Epidermal melanocyte (primary cell): ENCODE data around the gene ZKSCAN3.
"Not testable (repeated sequence)": the region's sequence is repeated elsewhere in the genome, so short reads cannot be mapped to it uniquely, and the experiment has no call there.

Experiments
- DNase-seq: peaks from one replicate; pipeline ENCODE4 v3.0.0; 2011; ENCODE audit warnings: low spot score; ENCODE audit not compliant: insufficient read length

The ZKSCAN3 gene

DNA sequence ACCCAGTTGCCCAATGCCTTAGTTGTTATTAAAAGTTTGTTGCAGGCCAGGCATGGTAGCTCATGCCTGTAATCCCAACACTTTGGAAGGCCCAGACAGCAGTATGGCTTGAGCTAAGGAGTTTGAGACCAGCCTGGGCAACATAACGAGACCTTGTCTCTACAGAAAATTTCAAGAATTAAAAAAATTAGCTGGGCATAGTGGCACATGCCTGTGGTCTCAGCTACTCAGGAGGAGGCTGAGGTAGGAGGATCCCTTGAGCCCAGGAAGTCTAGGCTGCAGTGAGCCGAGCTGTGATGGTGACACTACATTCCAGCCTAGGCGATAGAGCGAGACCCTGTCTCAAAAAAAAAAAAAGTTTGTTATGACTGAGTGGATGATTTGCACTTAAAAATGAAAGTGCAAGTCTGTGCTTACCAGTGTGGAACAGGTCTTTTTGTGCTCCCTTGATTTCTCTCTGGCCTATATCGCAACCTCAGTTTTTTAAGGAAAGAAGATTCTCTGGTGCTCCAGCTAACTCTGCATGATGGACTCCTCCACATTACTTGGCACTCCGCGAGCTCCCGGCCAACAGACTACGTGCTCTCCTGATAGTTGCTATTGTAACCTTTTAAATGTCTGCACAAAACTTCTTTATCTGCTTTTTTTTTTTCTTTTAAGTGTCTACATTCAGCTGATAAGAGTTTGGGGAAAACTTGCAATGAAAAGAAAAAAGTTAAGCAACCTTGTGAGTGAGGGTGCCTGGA is 22.1 kb downstream of the ZKSCAN3 start:
- DNase-seq: no peak

DNA sequence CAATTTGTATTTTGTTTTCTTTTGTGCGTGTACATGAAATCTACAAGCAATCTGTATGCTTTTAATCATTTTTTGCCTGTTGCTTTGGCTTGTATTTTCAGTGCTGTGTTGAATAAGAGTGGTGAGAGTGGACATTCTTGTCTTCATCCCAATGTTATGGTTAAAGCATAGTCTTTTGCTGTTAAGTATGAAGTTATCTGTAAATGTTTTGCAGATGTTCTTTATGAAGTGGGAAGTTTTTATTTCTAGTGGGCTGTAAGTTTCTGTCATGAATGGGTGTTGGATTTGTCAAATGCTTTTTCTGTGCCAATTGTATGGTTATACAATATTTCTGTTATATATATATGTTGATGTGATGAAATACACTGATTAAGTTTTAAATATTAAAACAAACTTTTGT is 24.2 kb downstream of the ZKSCAN3 start:
- DNase-seq: no peak

DNA sequence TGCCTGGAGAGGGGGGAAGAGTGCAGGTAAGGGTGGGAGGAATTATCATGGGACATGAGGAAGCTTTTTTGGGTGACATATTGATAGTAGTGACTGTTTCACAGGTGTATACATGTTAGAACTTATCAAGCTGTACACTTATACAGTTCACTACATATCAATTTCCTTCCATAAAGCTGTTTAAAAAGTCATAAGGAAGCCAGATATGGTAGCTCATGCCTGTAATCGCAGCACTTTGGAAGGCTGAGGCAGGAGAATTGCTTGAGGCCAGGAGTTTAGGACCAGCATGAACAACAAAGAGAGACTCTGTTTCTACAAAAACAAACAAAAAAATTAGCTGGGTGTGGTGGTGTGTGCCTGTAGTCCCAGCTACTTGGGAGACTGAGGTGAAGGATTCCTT is 28.1 kb downstream of the ZKSCAN3 start:
- DNase-seq: no peak

DNA sequence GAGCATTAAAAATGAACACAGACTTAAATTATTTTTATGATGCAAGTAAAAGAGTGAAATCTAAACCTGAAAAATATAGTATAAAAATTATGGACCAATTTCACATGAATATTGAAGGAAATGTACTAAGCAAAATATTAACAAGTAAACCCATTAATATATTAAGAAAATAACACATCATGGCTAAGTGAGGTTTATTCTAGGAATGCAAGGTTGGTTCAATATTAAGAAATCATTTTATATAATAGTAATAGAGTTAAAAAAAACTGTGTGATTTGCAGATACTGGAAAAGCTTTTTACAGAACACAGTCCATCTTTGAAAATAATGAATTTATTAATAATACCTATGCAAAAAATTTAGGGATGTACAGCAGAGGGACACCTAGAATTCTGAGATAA is 28.9 kb downstream of the ZKSCAN3 start:
- no peak for DNase-seq

DNA sequence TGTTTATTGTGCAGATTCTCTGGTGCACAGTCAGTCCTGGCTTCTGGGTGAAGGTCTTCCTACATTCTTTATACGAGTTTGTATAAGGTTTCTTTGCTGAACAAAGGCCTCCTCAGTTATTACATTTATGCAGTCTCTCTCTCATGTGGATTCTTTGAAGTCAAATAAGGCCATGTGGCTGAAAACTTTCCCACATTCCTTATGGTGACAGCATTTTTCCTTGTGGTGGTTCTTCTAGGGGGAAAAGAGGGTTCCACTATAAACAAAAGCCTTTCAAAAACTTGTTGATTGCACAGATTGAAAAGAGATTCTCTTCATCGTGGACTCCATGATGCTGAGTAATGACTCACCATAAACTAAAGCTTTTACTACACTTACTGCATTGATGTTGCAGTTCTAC is 30.6 kb downstream of the ZKSCAN3 start:
- no peak for DNase-seq

DNA sequence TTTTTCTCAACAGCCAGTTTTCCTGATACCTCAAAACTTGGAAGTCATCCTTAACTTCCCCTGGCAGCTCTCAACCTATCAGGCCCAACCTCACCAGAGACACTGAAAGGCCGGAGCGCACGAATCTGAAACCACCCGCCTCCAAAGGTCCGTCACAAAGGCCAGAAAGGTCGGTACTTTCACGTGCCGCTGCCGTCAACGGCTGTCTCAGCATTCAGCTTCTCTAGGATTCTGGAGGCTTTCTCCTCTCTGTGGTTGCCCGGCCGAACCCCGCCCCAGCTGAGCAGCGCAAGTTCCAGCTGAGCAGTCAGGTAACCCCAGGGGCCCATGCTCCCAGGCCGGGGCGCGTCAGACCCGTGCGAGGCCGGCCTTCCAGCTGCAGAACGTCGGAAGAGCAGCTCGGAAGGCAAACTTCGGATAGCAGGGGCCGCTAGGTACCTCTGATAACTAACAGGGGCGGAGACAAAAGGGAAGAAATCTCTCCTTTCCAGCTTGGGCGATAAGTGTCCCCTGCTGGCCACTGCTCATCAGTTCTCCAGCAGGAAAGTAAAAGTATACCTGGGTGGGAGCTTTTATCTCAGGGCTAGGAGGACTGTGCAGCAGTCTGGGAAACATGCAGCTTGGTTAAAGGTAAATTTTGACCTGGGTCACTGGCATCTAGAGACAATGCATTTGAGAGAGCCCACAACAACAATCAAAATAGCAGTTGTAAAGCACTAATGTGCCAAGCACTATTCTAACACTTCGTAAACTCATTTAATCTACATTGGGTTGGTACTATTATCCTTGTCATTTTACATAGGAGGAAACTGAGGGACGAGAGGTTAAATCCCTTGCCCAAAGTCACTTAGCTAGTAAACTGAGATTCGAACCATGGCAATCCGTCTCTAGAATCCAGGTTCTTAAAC is 33.7 kb downstream of the ZKSCAN3 start:
- DNase-seq: peak; percentile 33

DNA sequence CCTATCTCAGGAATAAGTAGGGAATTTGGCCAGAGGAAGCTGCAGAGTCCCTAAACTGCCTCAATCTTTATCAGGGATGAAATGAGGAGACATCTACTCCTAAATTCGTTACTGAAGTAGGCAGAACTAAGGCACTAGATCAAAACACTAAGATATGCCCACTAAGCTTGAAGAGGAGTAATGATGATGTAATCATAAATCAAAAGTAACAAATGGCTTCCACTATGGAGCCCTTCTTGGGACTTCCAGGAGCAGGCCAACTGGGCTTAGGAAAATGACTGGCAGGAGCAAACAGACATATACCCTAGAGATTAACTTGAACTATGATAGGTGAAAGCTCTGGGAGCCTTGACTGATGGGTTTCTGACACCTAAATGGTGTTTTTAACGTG is 34.4 kb downstream of the ZKSCAN3 start:
- DNase-seq: no peak

DNA sequence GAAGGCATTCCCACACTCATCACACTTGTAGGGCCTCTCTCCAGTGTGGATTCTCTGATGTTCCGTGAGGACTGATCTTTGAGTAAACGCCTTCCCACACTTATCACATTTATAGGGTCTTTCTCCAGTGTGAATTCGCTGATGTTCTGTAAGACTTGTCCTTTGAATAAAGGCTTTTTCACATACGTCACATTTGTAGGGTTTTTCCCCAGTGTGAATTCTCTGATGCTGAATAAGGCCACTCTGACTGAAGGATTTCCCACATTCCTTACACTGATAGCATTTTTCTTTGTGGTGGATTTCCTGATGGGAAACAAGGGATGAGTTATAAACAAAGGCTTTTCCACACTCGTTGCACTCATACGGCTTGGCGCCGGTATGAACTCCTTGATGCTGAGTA is 40.9 kb downstream of the ZKSCAN3 start:
- no peak for DNase-seq

DNA sequence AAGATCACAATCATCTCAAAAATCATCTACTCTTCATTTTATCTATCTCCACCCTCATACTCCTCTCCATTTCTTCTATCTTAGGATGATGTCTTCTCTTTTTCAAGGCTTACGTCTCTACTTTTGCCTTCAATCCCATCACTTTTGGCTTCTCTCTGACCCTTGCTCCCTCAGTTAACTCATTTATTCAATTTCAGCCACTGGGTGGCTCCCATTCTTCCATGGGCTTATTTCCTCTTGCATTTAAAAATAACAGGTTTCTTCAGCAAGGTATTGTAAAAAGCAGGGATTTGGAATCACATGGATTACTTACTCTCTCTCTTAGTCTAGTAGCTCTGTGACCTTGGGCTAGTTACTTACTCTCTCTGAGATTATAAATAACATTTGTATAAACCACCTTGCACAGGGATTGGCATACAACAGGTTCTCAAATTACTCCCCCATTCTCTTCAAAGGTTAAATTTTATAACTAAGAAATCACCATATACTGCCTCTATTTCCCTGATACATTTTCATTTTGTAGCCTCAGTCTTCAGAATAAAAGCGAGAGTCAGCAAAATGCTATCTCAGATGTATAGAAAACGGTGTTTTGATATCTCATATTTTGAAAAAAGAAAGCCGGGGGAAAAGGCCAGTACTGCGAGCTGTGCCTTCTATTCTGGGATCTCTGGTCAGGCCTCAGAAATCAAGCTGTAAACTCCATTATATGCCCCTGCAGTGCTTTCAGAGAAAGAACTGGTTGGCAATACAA is 44.3 kb downstream of the ZKSCAN3 start:
- DNase-seq: no peak

DNA sequence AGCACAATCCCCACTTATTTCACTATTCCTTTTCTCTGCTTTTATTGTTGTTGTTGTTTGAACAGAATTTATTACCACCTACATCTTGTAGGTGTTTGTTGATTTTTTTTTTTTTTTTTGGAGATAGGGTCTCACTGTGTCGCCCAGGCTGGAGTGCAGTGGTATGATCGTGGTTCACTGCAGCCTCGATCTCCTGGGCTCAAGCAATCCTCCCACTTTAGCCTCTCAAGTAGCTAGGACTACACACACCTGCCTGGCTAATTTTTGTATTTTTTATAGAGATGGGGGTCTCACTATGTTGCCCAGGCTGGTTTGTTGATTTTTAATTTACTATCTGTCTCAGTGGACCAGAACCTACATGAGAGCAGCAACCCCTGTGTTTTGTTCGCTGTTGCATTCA is 46.2 kb downstream of the ZKSCAN3 start:
- no peak for DNase-seq

DNA sequence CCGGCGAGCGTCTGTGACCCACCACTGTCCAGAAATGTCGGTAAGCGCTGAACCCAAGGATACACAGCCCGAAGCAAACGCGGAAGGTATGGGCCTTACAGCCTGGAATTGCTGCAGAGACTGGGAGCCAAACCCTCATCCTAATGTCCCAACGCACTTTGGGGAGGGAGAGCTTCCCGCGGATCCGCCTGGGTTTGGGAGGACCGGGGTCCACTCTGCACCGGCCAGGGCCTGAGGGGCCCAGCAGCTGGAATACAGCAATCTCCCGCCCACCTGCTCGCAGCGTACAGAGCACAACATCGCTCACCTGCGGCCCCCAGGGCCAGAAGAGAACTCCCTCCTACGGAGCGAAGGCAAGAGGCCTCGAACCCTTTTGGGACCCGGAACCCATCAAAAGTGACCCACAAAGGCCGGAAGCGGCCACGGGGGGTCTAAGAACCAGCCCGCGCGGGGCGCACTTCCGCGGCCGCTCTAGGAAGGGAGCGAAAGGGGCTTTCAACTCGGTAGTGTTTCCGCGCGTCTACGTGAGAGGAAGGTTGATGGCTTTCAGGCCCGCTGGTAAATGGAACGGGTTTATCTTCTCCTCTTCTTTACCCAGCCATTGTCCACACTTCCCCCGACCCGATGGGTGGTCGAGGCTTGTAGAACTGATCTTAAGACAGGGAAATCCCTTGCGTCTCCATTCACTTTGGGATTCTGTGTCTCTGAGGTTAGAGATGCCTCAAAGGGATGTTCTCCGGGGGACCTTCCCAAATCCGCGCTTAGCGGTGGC is 49.8 kb downstream of the ZKSCAN3 start, which contains the start of gene ZSCAN12:
Gene ZSCAN12, minus strand, starts transcription at position 398 of the 772 bp plus-strand sequence. CDS start 1,342 bp downstream, outside the sequence.
- DNase-seq: peak; percentile 57

DNA sequence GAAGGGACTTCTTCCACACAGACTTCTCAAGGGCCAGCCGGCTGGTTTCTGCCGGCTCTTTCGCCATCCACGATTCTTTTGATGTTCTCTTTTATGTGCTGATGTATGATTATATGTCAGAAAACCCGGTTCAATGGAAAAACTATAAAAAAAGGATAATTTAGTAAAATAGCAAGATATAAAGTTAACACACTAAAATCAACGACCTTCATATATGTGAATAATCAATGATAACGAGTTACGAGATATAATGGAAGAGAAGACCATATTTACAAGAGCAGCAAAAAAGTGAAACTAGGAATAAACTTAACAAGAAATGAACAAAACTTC is 50.3 kb downstream of the ZKSCAN3 start:
- DNase-seq: no peak

DNA sequence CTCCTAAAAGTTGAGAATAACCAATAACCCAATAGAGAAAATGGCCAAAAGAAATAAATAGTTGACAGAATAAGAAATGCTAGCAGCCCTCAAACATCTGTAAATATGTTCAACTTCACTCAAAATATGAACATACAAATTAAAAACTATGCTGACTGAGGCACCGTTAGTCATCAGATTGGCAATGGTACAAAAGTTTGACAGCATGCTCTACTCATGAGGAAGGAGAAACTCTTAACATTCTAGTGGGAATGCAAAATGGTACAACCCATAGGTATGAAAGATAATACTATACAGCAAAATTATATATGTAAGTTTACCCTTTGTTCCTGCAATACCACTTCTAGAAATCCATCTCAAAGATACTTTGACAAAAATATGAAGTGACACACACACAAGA is 51.4 kb downstream of the ZKSCAN3 start:
- no peak for DNase-seq

DNA sequence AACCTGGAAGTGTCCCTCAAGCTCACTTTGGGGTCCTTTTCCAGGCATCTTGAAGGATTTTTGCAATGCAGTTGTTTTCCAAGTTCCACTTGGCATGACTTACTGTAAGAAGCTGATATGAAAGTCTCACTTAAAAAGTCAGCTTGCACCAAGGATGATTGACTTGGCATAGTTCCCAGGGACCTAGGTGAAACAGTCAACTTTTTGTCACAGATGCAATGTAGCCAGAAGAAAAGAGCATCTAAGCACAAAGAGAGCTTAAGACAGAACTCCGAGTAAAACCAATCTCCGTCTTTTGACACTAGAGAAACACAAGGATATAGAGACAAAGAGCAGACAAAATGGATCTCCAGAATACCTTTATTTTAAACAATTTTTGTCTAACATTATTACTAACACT is 52.5 kb downstream of the ZKSCAN3 start:
- DNase-seq: no peak

DNA sequence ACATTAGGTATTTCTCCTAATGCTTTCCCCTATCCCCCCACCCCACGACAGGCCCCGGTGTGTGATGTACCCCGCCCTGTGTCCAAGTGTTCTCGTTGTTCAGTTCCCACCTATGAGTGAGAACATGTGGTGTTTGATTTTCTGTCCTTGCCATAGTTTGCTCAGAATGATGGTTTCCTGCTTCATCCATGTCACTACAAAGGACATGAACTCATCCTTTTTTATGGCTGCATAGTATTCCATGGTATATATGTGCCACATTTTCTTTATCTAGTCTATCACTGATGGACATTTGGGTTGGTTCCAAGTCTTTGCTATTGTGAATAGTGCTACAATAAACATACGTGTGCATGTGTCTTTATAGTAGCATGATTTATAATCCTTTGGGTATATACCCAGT is 54.2 kb downstream of the ZKSCAN3 start:
- DNase-seq: not testable (repeated sequence)

DNA sequence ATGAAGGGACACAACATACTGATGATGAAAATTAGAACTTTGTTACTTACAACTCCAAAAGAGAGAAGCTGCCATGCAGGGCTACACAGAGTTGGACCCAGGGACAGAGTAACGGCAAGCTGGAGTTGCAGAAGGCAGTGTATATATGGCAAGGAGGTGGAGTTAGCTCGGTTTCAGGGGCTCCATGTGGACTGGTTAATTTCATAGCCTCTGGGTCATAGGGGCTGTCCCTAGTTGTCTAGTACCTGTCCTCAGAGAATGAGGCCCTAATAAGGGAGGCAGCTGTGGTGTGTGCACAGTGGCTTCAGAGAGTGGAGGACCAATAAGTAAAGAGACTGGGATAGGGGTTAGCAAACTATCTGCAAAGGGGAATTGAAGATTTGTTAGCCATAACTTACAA is 57.7 kb downstream of the ZKSCAN3 start:
- DNase-seq: no peak

DNA sequence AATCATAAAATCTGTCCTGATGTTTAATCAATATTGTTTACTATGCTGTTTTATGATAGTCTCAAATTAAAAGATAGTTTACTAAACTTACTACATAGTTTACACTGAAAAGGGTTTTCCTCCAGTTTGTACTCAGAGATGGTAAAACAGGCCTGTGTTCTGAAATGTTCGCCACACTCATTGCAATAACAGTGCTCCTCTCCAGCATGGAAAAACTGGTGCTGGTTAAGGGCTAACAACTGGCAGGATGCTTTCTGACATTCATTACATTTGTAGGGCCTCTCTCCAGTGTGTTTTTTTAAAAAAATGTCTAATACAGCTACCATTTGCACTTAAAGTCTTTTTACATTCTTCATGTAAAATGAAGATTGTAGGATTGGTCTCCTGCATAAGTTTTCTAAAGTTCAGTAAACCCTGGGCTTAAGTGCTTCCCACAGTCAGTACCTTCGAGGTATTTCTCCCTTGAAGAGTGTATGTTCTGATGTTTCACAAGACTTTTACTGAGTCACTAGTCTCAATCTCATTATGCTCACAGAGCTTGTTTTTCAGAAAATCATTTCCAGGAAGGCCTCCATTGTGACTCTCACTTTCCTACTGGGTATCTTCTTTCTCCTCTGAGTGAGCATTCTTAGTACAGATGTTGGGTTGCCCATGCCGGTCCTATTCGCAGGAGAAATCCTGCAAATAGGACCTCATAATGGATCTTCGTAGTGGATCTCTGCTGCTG is 58.5 kb downstream of the ZKSCAN3 start:
- no peak for DNase-seq

DNA sequence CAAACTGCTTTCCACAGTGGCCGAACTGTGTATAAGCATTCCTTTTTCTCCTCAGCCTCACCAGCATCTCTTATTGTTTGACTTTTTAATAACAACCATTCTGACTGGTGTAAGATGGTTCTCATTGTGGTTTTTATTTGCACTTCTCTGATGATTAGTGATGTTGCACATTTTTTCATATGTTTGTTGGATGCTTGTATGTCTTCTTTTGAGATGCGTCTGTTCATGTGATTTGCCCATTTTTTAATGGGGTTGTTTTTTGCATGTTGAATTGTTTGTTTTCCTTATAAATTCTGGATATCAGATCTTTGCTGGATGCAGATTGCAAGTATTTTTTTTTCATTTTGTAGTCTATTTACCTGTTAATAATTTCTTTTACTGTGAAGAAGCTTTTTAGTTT is 61.0 kb downstream of the ZKSCAN3 start:
- no peak for DNase-seq

DNA sequence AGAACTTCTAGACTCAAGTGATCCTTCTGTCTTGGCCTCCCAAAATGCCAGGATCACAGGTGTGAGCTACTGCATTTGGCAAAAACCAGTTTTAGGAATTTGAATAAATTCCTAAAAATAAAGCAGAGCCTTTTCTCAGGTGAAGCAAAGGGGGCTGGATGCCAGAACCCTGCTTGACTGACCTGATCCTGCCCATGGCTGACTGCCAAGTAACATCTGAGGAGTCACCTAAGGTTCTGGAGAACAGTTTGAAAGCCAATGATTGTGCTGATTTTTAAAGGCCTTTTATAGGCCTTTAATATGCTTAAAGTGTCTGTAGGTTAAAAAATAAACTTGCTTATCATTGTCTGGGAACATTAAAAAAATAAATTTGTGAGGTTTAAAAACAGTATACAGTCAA is 63.9 kb downstream of the ZKSCAN3 start:
- DNase-seq: no peak
